ENCODE results near the gene CTNNBIP1. TPM values are rescaled to one million over a fixed set of nuclear protein-coding genes. Genes with fewer than 3 reads are reported as not detected.
"Not testable (repeated sequence)": the region's sequence is repeated elsewhere in the genome, so short reads cannot be mapped to it uniquely, and the experiment has no call there.

CTNNBIP1 gene, protein sequence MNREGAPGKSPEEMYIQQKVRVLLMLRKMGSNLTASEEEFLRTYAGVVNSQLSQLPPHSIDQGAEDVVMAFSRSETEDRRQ
- 29.7 TPM for total RNA-seq

DNA sequence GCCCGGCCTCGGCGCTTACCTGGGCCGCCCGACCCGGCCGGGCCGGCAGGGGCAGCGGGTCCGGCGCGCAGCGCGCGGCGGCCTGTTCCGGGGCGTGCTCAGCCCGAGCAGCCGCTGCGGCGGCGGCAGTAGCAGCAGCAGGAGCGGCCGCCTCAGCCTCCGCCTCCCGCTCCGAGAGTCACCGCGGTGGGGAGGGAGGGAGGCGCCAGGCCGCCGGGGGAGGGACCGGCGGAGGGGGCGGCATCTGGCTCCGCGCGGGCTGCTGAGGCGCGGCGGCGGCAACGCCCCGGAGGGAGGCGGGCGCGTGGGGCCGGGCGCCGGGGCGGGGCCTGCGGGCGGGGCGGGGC is at the start of gene CTNNBIP1:
TSS of gene CTNNBIP1 (minus strand) at position 194 of the 347 bp plus-strand sequence. CDS start 38,205 bp downstream, outside the sequence.
- no peak for DNase-seq (ENCODE audit: low spot score)

DNA sequence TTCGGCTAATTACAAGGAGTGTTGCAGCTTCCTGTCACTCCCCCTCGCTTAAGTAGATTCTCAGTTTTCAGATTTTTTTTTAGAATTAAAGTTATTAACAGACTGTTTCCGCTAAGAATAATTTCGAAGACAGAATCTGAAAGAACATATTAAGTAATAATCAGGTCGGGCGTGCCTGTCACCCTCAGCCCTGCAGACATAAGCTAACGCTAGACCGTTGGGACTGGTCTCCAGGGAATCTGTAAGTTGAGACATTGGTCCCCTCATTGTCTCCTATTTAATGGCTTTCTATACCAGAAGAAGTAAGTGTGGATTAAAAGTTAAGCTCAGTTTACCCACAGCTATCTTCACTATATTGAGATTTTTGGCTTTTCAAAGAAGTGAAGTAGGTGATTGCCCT is 47.7 kb upstream of the CTNNBIP1 start:
- DNase-seq (ENCODE audit: low spot score), result no peak

DNA sequence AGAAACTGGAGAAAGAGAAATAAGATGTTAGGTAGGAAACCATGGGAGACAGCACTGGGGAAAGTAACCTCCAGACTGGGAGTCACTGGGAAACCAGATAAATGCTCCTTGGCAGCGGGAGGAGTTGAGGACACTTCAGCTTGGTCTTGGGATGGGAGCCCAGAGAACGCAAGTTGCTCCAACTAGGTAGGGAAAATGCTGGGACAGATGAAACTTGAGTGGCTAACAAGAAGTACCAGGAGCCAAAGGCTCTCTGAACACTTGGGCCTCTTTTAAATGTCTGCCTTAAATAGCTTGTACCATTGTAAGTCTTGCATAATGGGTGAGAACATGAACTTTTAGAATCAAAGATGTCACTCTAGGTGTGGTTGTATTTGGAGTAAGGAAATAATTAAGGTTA is 36.2 kb upstream of the CTNNBIP1 start:
- DNase-seq (ENCODE audit: low spot score), result no peak

DNA sequence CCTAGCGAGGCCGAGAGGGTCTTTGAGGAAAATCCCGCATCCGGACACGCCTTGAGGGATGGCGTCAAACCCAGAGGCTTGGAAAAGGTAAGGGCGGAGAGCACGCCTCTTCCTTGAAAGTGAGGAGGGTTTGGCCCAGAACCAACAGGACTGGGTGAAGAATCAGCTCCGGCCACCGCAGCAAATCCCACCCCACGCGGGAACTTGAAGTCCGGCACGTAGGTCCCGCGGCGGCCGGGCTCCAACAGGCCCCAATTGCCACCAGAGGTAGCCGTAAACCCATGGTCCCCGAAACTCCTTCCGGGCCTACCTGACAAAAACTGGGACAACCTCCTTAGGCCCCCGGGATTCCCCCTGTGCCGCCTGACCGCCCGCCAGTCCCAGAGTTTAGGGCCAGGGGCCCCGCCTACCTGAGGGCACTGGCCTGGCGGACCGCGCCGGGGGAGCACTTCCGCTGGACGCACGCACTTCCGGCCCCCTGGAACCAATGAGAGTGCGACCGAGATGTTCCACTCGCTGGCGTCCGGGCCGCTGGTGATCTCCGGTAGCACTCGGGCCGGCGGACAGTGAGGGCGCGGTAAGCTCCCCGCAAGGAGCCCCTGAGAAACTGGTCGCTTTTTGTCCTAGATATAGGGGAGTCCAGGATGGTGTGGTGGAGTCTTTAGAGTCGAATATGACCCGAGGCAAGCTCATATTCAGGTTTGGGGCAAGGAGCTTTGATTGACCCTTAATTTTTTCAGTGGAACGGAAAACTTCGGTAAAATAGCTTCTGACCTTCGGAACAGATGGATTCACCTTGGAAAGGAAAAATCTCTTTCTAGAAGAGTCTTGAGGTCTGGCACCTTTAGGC is 33.1 kb upstream of the CTNNBIP1 start, which contains the start of the genes LZIC and NMNAT1:
TSS of gene LZIC (minus strand) at position 453 of the 850 bp plus-strand sequence. CDS start 6,772 bp downstream, outside the sequence.
TSS of gene NMNAT1 (plus strand) at position 537 of the 850 bp plus-strand sequence. CDS start 28,599 bp downstream, outside the sequence.
- DNase-seq (ENCODE audit: low spot score), result peak; percentile 93

DNA sequence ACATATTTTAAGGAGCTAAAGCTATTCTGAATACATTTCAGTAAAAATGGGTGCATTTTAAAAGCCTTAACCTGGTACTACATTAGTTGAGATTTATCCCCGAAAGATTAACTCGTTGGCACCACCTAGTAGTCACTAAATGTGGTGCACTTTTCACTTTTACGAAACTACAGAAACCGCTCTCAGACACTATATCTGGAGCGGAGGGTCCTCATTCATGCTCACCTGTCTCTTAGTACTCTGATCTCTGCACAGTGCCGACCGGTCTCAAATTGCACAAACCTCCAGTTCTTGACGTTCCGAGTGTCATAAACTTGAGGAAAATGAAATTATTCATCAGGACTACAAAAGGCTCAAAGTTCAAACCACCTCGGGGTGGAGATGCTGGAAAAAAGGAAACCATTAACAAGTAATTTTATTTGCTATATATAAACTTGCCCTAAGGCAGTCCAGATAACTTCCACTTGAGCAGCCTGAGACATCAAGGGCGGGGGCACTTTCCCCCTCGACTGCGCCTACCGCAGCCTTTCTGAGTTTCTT is 32.4 kb upstream of the CTNNBIP1 start:
- no peak for DNase-seq (ENCODE audit: low spot score)

DNA sequence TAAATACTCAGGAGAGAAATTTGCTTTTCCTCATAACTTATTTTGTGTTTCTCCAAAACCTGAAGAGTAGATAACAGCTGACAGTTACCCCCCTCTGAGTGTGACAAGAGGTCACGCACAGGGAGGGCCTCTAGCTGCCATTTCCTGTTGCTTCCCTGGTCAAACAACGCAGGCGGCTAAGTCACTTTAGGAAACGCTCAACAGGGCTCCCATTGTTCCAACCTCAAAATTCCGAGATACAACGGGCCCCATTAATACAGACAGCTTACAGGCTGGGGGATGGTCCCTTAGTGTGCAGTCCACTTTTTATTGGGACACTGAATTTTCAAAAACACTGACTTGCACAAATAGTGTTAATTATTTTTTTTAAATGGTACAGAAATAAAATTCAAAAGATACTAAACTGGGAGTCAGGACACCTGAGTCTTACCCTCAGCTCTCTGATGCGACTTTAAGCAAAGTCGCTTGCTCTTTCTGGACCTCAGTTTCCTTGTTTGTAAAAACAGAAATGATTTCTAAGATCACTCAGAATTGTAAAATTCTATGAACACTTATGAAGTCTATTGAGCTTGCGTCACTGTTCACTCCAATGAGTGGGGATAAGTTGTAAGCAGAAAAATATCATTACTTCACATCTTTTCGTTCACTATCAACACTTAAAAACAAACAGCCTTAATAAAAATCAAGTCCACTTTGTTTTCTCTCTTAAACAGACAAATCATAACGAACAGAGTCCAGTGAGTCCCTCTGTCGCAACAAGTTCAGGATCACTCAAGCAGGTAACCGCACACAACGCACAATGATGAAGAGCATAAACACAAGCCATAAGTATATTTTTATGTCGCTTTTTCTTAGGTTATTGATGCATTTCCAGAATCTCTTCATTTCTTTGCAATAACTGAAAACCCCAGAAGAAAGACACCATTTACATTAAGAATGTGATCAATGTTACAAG is 19.6 kb upstream of the CTNNBIP1 start:
- no peak for DNase-seq (ENCODE audit: low spot score)

DNA sequence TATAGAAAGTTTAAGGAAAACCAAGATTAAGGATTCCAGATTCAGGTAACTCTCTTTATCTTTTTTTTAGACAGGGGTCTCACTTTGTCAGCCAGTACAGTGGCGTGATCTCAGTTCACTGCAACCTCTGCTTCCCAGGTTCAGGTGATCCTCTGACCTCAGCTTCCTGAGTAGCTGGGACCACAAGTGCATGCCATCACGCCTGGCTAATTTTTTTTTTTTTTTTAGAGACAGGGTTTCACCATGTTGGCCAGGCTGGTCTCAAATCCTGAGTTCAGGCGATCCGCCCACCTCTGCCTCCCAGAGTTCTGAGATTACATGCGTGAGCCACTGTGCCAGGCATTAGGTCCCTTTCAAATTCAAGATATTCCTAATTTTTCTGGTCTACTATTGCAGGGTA is 17.2 kb upstream of the CTNNBIP1 start:
- DNase-seq (ENCODE audit: low spot score), result no peak

DNA sequence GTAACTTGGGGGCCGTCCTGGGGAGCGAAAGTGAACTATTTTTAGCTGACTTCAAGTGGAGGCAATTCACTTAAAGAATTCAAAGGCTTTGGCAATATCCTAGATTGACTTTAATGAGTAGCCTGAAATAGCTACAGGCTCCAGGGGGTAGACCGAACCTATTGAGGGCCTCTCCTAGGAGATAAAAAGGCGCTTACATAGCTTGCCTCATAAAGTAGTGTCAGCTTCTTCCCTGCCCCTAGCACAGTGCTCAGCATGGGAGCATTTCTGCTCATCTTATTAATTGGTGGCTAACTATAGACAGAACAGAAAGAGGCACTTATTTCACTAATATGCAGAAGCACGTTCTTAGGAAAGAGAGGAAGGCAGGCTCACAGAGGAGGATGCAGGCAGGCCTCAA is 12.3 kb upstream of the CTNNBIP1 start:
- DNase-seq (ENCODE audit: low spot score), result no peak

DNA sequence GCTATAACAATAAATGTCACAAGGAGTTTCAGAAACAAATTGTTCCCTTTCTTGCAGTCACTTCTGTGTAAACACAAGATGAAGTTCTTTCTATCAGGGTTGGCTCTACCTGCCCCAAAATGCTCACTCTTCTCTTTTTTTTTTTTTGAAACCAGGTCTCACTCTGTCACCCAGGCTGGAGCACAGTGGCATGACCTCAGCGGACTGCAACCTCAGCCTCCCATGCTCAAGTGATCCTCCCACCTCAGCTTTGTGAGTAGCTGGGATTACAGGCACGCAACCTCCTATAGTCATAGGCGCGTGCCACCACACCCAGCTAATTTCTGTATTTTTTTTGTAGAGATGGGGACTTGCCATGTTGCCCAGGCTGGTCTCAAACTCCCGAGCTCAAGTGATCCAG is 10.5 kb upstream of the CTNNBIP1 start:
- DNase-seq (ENCODE audit: low spot score), result no peak

DNA sequence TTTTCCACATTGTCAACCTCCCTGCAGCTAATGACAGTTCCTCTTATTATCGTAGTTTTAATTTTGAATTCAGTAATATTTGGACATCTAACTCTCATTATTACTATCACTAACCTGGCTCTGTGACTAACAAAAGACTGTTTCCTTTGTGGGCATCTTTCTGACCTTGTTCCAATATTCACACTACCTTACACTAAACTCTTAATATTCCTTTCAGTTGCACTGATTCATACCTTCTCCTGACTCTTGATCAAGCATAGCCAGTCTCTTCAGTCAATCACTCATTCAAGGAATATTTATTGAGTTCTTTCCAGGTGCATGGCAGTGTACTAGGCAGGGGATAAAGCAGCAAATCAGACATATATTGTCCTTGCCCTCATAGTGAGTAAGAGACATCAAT is 7.8 kb upstream of the CTNNBIP1 start:
- no peak for DNase-seq (ENCODE audit: low spot score)

DNA sequence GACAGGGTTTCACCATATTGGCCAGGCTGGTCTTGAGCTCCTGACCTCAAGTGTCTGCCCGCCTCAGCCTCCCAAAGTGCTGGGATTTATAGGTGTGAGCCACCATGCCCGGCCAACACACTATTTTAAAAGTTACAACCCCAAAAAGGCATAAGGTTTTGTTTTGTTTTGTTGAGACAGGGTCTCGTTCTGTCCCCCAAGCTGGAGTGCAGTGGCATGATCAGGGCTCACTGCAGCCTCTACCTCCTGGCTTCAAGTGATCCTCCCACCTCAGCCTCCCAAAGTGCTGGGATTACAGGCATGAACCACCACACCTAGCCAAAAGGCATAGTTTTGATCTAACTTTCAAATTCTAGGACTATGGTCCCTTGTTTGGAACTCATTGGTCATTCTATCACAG is 7.4 kb upstream of the CTNNBIP1 start:
- DNase-seq (ENCODE audit: low spot score), result not testable (repeated sequence)

DNA sequence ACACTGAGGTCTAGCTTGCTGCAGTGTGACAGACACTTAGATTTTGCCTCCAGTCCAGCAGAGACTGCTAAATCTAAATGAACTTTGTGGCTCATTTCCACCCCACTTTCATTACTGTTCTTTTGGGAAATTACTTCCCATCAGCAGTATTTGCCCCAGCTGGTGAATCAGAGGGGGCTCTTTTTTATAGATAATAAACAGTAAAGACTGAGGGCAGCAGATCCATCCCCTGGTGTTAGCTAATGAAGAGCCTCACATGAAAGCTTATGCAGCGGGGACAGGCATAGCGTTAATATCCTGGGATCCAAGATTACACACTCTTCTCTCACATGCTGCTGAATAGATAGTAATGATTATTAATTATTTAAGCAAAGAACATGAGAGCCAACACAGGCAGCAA is 6.4 kb upstream of the CTNNBIP1 start:
- no peak for DNase-seq (ENCODE audit: low spot score)

DNA sequence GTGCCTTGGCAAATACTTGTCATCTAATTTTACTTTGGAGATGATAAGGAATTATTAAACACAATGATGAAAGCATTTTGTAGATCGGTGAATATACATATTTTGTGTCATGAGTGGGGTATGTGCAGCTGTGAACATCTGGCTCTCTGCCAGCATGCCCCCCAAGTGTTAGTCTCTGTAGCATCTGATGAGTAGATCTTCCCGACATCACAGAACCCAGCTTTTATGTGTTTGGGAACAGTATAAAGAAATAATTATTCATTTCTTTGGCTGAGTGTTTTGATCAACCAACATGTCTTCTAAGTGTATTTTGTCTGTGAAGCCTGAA is 4.5 kb upstream of the CTNNBIP1 start:
- no peak for DNase-seq (ENCODE audit: low spot score)

DNA sequence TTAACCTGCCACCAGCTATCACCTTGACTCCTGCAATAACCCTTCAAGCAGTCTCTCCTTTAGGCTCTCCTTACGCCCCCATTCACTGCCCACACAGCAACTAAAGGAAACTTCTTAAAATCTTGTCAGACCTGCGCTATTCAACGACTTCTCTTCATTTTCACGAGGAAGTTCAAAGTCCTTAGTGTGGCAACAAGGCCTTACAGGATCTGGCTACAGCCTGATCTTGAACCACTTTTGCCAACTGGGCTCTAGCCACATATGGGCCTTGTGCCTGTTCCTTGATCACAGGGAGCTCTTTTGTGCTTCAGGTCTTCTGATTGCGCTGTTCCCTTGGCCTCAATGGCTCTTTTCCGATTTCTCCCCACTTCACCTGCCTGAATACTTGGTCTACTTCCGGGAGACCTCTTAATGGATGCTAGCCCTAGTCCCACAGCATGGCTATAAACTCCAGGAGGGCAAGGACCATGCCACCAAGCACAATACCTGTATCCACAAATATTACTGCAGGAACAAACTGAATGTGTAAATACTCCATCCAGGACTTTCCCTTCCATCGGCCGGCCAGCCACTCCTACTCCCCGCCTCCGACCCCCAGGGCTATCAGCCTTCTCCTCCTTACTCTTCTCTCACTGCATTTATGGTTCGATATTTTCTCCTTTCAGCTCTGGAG is 2.3 kb upstream of the CTNNBIP1 start:
- no peak for DNase-seq (ENCODE audit: low spot score)

DNA sequence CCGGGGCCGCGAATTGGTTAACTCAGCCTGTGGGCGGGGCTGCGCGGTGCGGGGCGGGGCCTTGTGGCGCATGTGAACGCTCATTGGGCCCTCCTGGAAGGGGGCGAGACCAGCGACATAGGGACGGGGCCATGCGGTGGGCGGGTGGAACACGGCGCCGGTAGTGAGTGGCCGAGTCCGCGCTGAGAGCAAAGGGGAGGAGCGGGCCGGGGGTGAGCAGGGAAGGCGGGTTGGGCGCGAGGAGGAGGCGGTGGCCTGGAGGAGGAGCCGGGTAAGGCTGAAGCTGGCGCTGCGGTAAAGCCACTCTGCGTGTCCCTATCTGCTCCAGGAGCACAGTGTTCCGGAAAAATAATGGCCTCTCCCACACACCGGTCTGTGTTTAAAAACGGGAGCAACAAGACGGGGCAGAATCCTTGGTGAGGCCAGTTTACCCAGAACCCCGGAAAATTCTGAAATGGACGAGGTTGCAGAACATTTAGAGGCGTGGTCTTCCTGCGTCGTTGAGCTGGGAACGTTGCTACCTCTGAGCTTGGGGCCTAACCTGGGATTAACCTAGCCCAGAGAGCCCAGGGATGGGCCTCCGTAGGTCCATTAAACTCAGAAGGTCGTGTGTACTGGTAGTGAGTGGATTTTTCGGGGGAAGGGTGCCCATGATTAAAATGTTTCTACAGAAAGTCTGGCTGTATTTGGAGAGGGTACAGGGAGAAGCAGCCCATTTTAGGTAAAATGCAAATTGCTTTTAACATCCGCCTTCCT is 532 bp upstream of the CTNNBIP1 start:
- peak; percentile 100 for DNase-seq (ENCODE audit: low spot score)

DNA sequence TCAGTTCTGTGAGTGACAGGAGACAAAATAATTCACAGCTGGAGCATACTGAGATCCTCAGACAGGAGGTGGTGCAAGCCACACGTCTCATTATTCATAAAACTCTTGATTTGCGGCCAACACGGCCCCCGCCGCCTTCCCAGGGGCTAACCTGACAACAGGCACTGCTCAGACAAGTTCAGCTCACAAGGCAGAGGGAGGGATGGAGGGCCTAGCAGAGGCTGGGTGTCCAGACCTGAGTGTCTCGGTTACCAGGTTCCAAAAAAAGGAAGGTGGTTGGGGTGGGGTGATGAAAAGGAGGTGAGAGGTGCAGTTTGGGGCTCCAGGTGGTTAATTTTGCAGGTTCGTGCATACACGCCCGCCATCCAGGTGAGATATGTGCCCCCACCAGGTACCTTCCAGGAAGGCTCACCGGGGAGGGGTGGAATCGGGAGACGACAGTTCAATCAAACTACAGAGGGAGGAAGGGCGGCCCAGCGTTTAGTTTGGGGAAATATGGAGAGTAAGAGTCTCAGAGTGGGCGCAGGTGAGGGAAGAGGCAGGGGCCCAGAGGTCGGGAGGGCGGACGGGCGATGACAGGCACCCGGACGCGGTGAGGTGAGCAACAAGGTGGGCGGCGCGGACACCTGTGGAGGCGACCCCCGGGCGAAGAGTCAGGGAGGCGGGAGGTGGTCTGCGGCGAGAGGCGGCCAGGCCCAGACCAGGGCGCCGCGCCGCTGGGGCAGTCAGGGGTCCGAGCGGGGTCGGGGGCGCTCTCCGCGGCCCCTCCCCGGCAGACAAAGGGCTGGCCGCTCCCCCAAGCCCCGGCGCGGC is 629 bp downstream of the CTNNBIP1 start:
- no peak for DNase-seq (ENCODE audit: low spot score)

DNA sequence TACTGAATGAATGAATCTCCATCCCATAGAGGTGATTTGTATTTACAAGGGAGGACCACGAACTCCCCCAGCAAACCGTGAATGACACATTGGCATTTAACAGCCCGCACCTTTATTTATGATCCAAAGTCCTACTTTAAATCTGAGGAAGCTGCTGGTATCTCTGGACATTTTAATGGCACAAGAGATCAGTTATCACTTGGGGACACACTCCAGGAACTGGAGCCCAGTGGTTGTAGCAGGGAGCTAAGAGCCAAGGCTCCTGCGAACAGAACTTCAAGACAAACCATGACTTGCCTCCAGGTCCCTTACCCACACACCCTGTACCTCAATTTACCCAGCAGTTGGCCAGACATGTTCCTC is 1.2 kb downstream of the CTNNBIP1 start:
- DNase-seq (ENCODE audit: low spot score), result no peak

DNA sequence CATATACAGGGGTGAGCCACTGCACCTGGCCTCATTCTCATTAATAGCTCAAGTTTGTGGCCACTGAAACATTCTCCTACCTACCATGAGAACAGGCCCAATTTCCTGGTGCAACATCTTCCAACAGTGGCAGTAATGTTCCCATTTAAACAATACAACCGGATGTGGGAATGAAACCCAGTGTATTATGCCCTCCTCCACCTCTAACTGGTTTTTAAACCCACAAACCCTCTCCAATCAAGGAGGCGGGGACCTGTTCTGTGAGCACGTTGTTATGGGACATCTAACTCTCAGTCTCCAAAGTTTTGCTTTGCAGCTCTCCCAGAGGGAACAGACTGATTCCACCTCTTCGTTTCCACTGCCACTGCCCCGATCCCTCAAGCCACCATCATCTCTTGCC is 2.6 kb downstream of the CTNNBIP1 start:
- no peak for DNase-seq (ENCODE audit: low spot score)

DNA sequence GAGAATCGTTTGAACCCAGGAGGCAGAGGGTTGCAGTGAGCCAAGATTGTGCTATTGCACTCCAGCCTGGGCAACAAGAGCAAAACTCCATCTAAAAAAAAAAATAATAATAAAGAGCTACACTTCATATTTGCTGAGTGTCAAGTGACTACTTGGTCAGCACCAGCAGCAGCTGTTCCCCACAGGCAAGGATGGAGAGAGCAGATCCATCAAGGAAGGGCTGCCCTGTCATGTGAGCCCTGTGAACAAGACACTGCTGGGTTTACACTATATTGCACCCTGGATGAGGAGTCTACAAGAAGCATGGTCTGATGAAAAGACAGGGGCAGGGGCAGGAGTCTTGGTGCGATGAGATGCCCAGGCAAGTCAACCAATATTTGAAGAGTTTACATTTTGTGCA is 3.6 kb downstream of the CTNNBIP1 start:
- no peak for DNase-seq (ENCODE audit: low spot score)

DNA sequence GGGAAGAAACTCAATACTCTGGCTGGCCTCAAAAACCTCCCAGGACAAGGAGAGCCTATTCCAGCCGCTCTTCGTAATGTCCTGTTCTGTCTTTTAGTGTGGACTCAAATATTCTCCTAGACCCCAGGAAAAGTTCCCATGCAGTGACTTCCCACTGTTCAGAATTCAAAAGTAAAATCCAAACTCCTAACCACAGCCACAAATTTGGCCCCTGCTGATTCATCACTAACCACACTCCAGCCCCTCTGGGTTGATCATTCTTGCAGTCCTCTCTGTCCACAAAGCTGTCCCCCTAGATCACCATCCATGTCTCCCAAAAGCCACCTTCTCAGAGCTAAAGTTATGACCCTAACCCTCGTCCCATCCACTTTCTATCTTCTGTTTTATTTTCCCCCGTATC is 5.1 kb downstream of the CTNNBIP1 start:
- no peak for DNase-seq (ENCODE audit: low spot score)
